ENCODE measurements around the gene PRAMEF1.

DNA sequence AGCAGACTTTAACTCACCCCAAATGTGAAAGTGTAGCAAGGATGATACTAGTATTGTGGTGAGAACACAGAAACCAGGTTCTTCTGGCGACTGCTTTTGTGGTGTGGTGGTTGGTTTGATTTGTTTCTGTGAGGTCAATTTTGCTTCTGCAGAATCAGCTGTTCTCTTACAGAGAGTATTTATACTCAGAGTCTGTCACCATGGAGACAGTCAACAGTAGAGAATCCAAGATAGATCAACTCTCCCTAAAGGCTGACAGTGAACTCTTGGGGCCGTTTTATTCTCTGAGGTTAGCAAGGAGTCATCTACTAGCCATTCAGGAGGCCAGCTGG lies 45.2 kb upstream of the PRAMEF1 start, which contains the start of gene CFAP107:
- TF ChIP-seq, protein P1, sequence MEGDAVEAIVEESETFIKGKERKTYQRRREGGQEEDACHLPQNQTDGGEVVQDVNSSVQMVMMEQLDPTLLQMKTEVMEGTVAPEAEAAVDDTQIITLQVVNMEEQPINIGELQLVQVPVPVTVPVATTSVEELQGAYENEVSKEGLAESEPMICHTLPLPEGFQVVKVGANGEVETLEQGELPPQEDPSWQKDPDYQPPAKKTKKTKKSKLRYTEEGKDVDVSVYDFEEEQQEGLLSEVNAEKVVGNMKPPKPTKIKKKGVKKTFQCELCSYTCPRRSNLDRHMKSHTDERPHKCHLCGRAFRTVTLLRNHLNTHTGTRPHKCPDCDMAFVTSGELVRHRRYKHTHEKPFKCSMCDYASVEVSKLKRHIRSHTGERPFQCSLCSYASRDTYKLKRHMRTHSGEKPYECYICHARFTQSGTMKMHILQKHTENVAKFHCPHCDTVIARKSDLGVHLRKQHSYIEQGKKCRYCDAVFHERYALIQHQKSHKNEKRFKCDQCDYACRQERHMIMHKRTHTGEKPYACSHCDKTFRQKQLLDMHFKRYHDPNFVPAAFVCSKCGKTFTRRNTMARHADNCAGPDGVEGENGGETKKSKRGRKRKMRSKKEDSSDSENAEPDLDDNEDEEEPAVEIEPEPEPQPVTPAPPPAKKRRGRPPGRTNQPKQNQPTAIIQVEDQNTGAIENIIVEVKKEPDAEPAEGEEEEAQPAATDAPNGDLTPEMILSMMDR (IDR thresholded peaks at IDR 0.05; ENCODE audit: poor library complexity, severe bottlenecking), result no peak
- TF ChIP-seq TAF1 (IDR thresholded peaks at IDR 0.05; ENCODE audit: low read depth) (no peak), POLR2AphosphoS5 (IDR thresholded peaks at IDR 0.05) (no peak), RAD21 (conservative IDR thresholded peaks at IDR 0.05) (no peak)
- TF ChIP-seq, protein P2, sequence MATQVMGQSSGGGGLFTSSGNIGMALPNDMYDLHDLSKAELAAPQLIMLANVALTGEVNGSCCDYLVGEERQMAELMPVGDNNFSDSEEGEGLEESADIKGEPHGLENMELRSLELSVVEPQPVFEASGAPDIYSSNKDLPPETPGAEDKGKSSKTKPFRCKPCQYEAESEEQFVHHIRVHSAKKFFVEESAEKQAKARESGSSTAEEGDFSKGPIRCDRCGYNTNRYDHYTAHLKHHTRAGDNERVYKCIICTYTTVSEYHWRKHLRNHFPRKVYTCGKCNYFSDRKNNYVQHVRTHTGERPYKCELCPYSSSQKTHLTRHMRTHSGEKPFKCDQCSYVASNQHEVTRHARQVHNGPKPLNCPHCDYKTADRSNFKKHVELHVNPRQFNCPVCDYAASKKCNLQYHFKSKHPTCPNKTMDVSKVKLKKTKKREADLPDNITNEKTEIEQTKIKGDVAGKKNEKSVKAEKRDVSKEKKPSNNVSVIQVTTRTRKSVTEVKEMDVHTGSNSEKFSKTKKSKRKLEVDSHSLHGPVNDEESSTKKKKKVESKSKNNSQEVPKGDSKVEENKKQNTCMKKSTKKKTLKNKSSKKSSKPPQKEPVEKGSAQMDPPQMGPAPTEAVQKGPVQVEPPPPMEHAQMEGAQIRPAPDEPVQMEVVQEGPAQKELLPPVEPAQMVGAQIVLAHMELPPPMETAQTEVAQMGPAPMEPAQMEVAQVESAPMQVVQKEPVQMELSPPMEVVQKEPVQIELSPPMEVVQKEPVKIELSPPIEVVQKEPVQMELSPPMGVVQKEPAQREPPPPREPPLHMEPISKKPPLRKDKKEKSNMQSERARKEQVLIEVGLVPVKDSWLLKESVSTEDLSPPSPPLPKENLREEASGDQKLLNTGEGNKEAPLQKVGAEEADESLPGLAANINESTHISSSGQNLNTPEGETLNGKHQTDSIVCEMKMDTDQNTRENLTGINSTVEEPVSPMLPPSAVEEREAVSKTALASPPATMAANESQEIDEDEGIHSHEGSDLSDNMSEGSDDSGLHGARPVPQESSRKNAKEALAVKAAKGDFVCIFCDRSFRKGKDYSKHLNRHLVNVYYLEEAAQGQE (IDR thresholded peaks at IDR 0.05; ENCODE audit: borderline replicate concordance), result no peak

Measured in neural cell (in vitro differentiated cells).